EH (cell line): ENCODE results near the gene PLCL2.

Experiments
- DNase-seq: peaks from one replicate; pipeline ENCODE4 v3.0.0-alpha.2; 2015; ENCODE audit warnings: low read depth

PLCL2 gene

GRCh38 chr3:17044855-17045254 lies 160.1 kb downstream of the PLCL2 start:
- DNase-seq: no peak

- no peak for DNase-seq
These were observed 160.9 kb downstream of the PLCL2 start for GRCh38 chr3:17045705-17046104.

GRCh38 chr3:17046623-17047022 lies 161.9 kb downstream of the PLCL2 start:
- DNase-seq: no peak

GRCh38 chr3:17047162-17047561 lies 162.4 kb downstream of the PLCL2 start:
- DNase-seq: no peak

GRCh38 chr3:17047894-17048293 lies 163.1 kb downstream of the PLCL2 start:
- DNase-seq: no peak

GRCh38 chr3:17050071-17050470 lies 165.3 kb downstream of the PLCL2 start:
- DNase-seq: no peak

- DNase-seq: no peak
These were observed 165.8 kb downstream of the PLCL2 start for GRCh38 chr3:17050506-17050905.

- no peak for DNase-seq
These were observed 167.6 kb downstream of the PLCL2 start for GRCh38 chr3:17052363-17052762.

- DNase-seq: no peak
These were observed 169.7 kb downstream of the PLCL2 start for GRCh38 chr3:17054301-17054981.

GRCh38 chr3:17054982-17055343 lies 170.2 kb downstream of the PLCL2 start:
- no peak for DNase-seq

GRCh38 chr3:17055374-17056276 lies 170.9 kb downstream of the PLCL2 start:
- peak; percentile 58 for DNase-seq

GRCh38 chr3:17057321-17057720 lies 172.6 kb downstream of the PLCL2 start:
- DNase-seq: peak; percentile 85

GRCh38 chr3:17059989-17060550 lies 175.3 kb downstream of the PLCL2 start:
- DNase-seq: no peak

GRCh38 chr3:17061005-17061404 lies 176.2 kb downstream of the PLCL2 start:
- no peak for DNase-seq

GRCh38 chr3:17062736-17063135 lies 178.0 kb downstream of the PLCL2 start:
- no peak for DNase-seq

- DNase-seq: no peak
These were observed 178.8 kb downstream of the PLCL2 start for GRCh38 chr3:17063596-17063995.

GRCh38 chr3:17065315-17065714 lies 180.6 kb downstream of the PLCL2 start:
- DNase-seq: no peak

GRCh38 chr3:17065881-17066280 lies 181.1 kb downstream of the PLCL2 start:
- DNase-seq: no peak

GRCh38 chr3:17069754-17070153 lies 185.0 kb downstream of the PLCL2 start:
- DNase-seq: no peak

- peak; percentile 76 for DNase-seq
These were observed 185.6 kb downstream of the PLCL2 start for GRCh38 chr3:17070161-17070959.

- no peak for DNase-seq
These were observed 189.8 kb downstream of the PLCL2 start for GRCh38 chr3:17074559-17074958.

- no peak for DNase-seq
These were observed 190.6 kb downstream of the PLCL2 start for GRCh38 chr3:17075358-17075757.
